Ishikawa (cell line): ENCODE data around the gene PLSCR3.

Experiments
- CREB1 ChIP-seq: IDR thresholded peaks from 2 replicates; pipeline ENCODE4 v1.6.1; 2012; ENCODE audit warnings: low read depth
- FOXM1 ChIP-seq: IDR thresholded peaks from 2 replicates; pipeline ENCODE4 v1.6.1; 2012; ENCODE audit warnings: low read depth, borderline replicate concordance
- MAX ChIP-seq: IDR thresholded peaks from 2 replicates; pipeline ENCODE4 v1.6.1; 2012
- REST ChIP-seq: IDR thresholded peaks from 2 replicates; pipeline ENCODE4 v1.6.1; 2012; ENCODE audit warnings: low read depth, mild to moderate bottlenecking
- TAF1 ChIP-seq: IDR thresholded peaks from 2 replicates; pipeline ENCODE4 v1.6.1; 2012; ENCODE audit warnings: low read depth, mild to moderate bottlenecking
- YY1 ChIP-seq: IDR thresholded peaks from 2 replicates; pipeline ENCODE4 v1.6.1; 2012; ENCODE audit warnings: low read depth

GRCh38 chr17:7413346-7413985 lies 19.1 kb upstream of the PLSCR3 start:
- TF ChIP-seq FOXM1 (no peak), MAX (no peak), CREB1 (no peak), YY1 (no peak), TAF1 (no peak), REST (no peak)
